AG04449 (cell line): ENCODE results near the gene KLRF2.

ENCODE experiments used
- CTCF ChIA-PET: fragments of 350-600 bp; formaldehyde crosslinking; extraction: SDS; loops from one replicate; lab custom pipeline; 2021; ENCODE audit warnings: antibody characterized with exemption; lab: Yijun Ruan, JAX
- POLR2A ChIA-PET: fragments of 400-600, 350-600 bp; formaldehyde crosslinking; extraction: SDS; loops from one replicate; lab custom pipeline; 2020; ENCODE audit warnings: antibody characterized with exemption, inconsistent platforms; lab: Yijun Ruan, JAX
- DNase-seq: peaks from one replicate; pipeline ENCODE4 v3.0.0-alpha.2; 2010; ENCODE audit warnings: low read depth, low spot score
- H3K4me3 ChIP-seq: 2 replicates; pipeline ENCODE4 v1.5.1; 2011; ENCODE audit warnings: low read depth, mild to moderate bottlenecking, control low read depth, low read length
- CTCF ChIP-seq: IDR thresholded peaks from one replicate; pipeline ENCODE4 v1.5.1; 2011; ENCODE audit warnings: mild to moderate bottlenecking, moderate library complexity, low read length, control low read depth, inconsistent platforms; ENCODE audit not compliant: insufficient read depth; ENCODE audit errors: missing control alignments

Gene KLRF2

DNA sequence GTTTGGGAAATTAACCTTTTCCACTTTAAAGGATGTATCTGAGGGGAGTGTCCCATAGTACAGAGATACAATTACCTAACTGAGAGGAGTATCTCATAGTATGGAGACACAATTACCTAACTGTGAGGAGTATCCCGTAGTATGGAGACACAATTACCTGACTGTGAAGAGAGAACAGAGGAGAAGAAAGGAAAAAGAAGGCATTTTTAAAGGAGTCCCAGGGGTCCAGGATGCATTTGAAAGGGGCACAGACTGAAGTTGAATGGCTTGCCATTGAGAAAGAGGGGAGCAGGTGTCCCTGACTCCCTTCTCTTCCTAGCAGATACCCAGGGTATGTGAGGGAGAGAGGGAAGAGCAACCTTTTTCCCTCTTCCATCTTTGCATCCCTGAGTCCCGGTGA lies 17.9 kb downstream of the KLRF2 start:
- no peak for DNase-seq
- TF ChIP-seq CTCF: no peak
- no peak overlapping the region for H3K4me3 ChIP-seq
- CTCF ChIA-PET: no interaction called here
- POLR2A ChIA-PET: no interaction called here

DNA sequence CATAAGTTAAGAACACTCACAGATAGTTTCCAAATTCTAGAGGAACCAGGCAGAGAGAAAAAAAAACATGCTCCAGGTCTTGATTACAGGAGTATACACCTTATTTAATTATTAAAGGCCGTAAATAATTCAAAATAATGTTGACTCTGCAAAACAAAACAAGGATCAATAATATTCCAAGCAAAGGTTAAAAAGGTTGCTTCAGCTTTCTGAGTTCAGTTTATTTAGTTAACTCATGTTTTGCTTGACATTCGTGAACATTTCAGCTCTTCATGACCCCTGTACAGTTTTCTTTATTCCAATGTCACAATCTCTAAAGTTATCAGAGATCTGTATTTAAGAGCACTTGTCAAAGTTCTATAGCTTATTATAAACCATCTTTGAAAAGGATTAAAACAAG lies 19.6 kb downstream of the KLRF2 start:
- CTCF ChIA-PET: no interaction called here
- DNase-seq: no peak
- no peak for TF ChIP-seq CTCF
- no peak overlapping the region for H3K4me3 ChIP-seq
- POLR2A ChIA-PET: no interaction called here

GRCh38 chr12:9902539-9903228 lies 21.4 kb downstream of the KLRF2 start:
- CTCF ChIA-PET: no interaction called here
- H3K4me3 ChIP-seq: no peak overlapping the region
- no peak for TF ChIP-seq CTCF
- POLR2A ChIA-PET: no interaction called here
- DNase-seq: no peak

GRCh38 chr12:9906873-9907272 lies 25.6 kb downstream of the KLRF2 start:
- no peak for DNase-seq
- CTCF ChIA-PET: interaction anchor here (1.6 kb wide), 1 partner anchor 156 kb away, joined by 7 read pairs; no protein-coding TSS in a partner anchor
- TF ChIP-seq CTCF: no peak
- POLR2A ChIA-PET: no interaction called here
- H3K4me3 ChIP-seq: no peak overlapping the region

- H3K4me3 ChIP-seq: no peak overlapping the region
- TF ChIP-seq CTCF: no peak
- ChIA-PET CTCF (no interaction called here), POLR2A (no interaction called here)
- no peak for DNase-seq
Measured at GRCh38 chr12:9907769-9908168, 26.5 kb downstream of the KLRF2 start.

DNA sequence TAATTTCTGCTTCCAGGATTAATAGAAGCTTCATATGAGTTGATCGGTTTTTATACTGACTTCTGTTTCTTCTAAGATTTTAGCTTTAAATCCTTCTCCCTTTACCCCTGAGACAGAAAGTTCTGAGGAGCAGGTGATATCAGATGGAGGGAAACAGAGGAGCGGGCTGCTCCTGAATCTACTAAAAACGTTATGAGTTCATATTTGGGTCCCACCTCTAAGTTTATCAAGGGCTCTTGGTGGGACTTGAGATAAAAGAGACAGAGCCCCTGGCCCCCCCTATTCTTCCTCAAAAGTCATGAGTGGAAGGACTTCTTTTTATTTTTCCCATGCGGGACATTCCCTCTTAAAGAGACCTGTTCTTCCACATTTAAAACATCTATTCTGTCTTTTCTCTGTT lies 27.1 kb downstream of the KLRF2 start:
- CTCF ChIA-PET: no interaction called here
- POLR2A ChIA-PET: no interaction called here
- TF ChIP-seq CTCF: no peak
- no peak overlapping the region for H3K4me3 ChIP-seq
- no peak for DNase-seq
